HCT116 (cell line): ENCODE measurements around the gene COL18A1. TPM values are rescaled to one million over a fixed set of nuclear protein-coding genes. Genes with fewer than 3 reads are reported as not detected.

Experiments used
- ATAC-seq: fragments of 200-7000 bp; cut with Tn5 transposase; 2 replicates; pipeline ENCODE4 v1.9.1; 2020; ENCODE audit warnings: mild to moderate bottlenecking, moderate library complexity
- BruUV-seq: library from RNA; stranded (reverse); fragments of 400-500 nt; replicated peaks from 2 replicates; lab custom pipeline; 2021; lab: Mats Ljungman, UMichigan
- CTCF ChIA-PET: fragments of 300-600 bp; sonication (Branson Sonifier 250); formaldehyde crosslinking; loops from one replicate; lab custom pipeline; 2021; ENCODE audit warnings: antibody characterized with exemption; lab: Charles Lee
- POLR2A ChIA-PET: fragments of 300-600, 350-600 bp; sonication (Branson Sonifier 250); formaldehyde crosslinking; loops from one replicate; lab custom pipeline; 2021; ENCODE audit warnings: antibody characterized with exemption; lab: Charles Lee
- RAD21 ChIA-PET, 2 experiments: fragments of 300-600 bp; sonication (Branson Sonifier 250); formaldehyde crosslinking; loops; one replicate each; lab custom pipeline; 2023; ENCODE audit warnings: low total read pairs in 2 of 2; ENCODE audit not compliant: uncharacterized antibody in 2 of 2, unreplicated experiment in 2 of 2, low non-redundant PET in 1 of 2; lab: Charles Lee
- DNase-seq: peaks from one replicate; pipeline ENCODE4 v3.0.0-alpha.2; 2010; ENCODE audit warnings: low read depth, low spot score
- H2AFZ ChIP-seq: fragments of 200-600 bp; shearing (Covaris generic), sonication (generic); 2 replicates; pipeline ENCODE4 v1.6.1; 2017; ENCODE audit warnings: low read depth, mixed run types, mixed read lengths, antibody characterized with exemption, low read length; ENCODE audit not compliant: poor library complexity, severe bottlenecking
- H3K27ac ChIP-seq: 2 replicates; pipeline ENCODE4 v1.5.1; 2012; ENCODE audit warnings: low read depth, low read length
- H3K27me3 ChIP-seq: fragments of 200-600 bp; sonication (generic); 2 replicates; pipeline ENCODE4 v1.6.1; 2016; ENCODE audit warnings: mixed run types, low read length, mixed read lengths; ENCODE audit not compliant: insufficient read depth
- H3K36me3 ChIP-seq, 2 experiments: fragments of 200-500 bp in 1 of 2; fragments of 200-600 bp in 1 of 2; sonication (Bioruptor generic) in 1 of 2; sonication (generic) in 1 of 2; 2 replicates each; pipeline versions ENCODE4 v1.5.1 to v1.6.1; 2014 to 2016; ENCODE audit warnings: low read length in 2 of 2, inconsistent platforms in 1 of 2, mixed read lengths in 1 of 2, mixed run types in 1 of 2; ENCODE audit not compliant: insufficient read depth in 2 of 2, control insufficient read depth in 1 of 2
- H3K4me1 ChIP-seq, 2 experiments: fragments of 200-600 bp in 1 of 2; sonication (generic) in 1 of 2; 2 replicates each; pipeline versions ENCODE4 v1.5.1 to v1.6.1; 2012 to 2017; ENCODE audit warnings: low read length in 2 of 2, inconsistent platforms in 1 of 2, mild to moderate bottlenecking in 1 of 2, mixed read lengths in 1 of 2, mixed run types in 1 of 2, moderate library complexity in 1 of 2; ENCODE audit not compliant: insufficient read depth in 2 of 2, control insufficient read depth in 1 of 2
- H3K4me2 ChIP-seq: fragments of 200-600 bp; sonication (generic); 2 replicates; pipeline ENCODE4 v1.6.1; 2017; ENCODE audit warnings: mixed run types, low read length, mixed read lengths
- H3K4me3 ChIP-seq, 2 experiments: fragments of 200-600 bp in 1 of 2; sonication (generic) in 1 of 2; replicated peaks in 1 of 2; 2 replicates each; pipeline ENCODE4 v1.5.1; 2011 to 2016; ENCODE audit warnings: low read length in 2 of 2, control low read depth in 1 of 2, low read depth in 1 of 2, mild to moderate bottlenecking in 1 of 2, mixed read lengths in 1 of 2, mixed run types in 1 of 2
- H3K79me2 ChIP-seq: fragments of 200-600 bp; sonication (generic); 2 replicates; pipeline ENCODE4 v1.6.1; 2017; ENCODE audit warnings: mild to moderate bottlenecking, mixed run types, low read length, moderate library complexity, mixed read lengths; ENCODE audit not compliant: insufficient read depth
- H3K9ac ChIP-seq: fragments of 200-600 bp; sonication (generic); 2 replicates; pipeline ENCODE4 v1.6.1; 2016; ENCODE audit warnings: low read length, mixed read lengths
- H3K9me2 ChIP-seq: fragments of 200-600 bp; sonication (generic), shearing (Covaris generic); 2 replicates; pipeline ENCODE4 v1.6.1; 2017; ENCODE audit warnings: mixed run types, mild to moderate bottlenecking, moderate library complexity; ENCODE audit not compliant: insufficient read depth
- H3K9me3 ChIP-seq, 2 experiments: fragments of 200-500 bp in 1 of 2; fragments of 200-600 bp in 1 of 2; sonication (Bioruptor generic) in 1 of 2; sonication (generic) in 1 of 2; 2 replicates each; pipeline ENCODE4 v1.6.1; 2014 to 2017; ENCODE audit warnings: low read length in 2 of 2, mixed read lengths in 2 of 2, inconsistent platforms in 1 of 2, low read depth in 1 of 2, mild to moderate bottlenecking in 1 of 2, mixed run types in 1 of 2, moderate library complexity in 1 of 2; ENCODE audit not compliant: control insufficient read depth in 1 of 2, insufficient read depth in 1 of 2
- H4K20me1 ChIP-seq: fragments of 200-600 bp; sonication (generic), shearing (Covaris generic); 2 replicates; pipeline ENCODE4 v1.6.1; 2017; ENCODE audit warnings: mixed run types, mild to moderate bottlenecking, moderate library complexity; ENCODE audit not compliant: insufficient read depth
- EGR1 ChIP-seq: IDR thresholded peaks from 2 replicates; pipeline ENCODE4 v1.6.1; 2012; ENCODE audit warnings: low read depth
- ELF1 ChIP-seq: IDR thresholded peaks from 2 replicates; pipeline ENCODE4 v1.6.1; 2012; ENCODE audit warnings: low read depth, borderline replicate concordance
- EZH2phosphoT487 ChIP-seq: fragments of 200-600 bp; IDR thresholded peaks from 2 replicates; pipeline ENCODE4 v1.6.1; 2018; ENCODE audit warnings: antibody characterized with exemption, borderline replicate concordance
- FOSL1 ChIP-seq: IDR thresholded peaks from 2 replicates; pipeline ENCODE4 v1.6.1; 2012; ENCODE audit warnings: low read depth
- POLR2A ChIP-seq: IDR thresholded peaks from 2 replicates; pipeline ENCODE4 v1.7.0; 2011; ENCODE audit warnings: borderline replicate concordance; ENCODE audit not compliant: insufficient read depth, insufficient read length; ENCODE audit errors: extremely low read depth
- RAD21 ChIP-seq: IDR thresholded peaks from 2 replicates; pipeline ENCODE4 v1.6.1; 2012; ENCODE audit warnings: low read depth, mild to moderate bottlenecking
- SIN3A ChIP-seq: IDR thresholded peaks from 2 replicates; pipeline ENCODE4 v1.6.1; 2012; ENCODE audit warnings: low read depth
- SP1 ChIP-seq: IDR thresholded peaks from 2 replicates; pipeline ENCODE4 v1.6.1; 2012; ENCODE audit warnings: low read depth
- TCF7L2 ChIP-seq: IDR thresholded peaks from 2 replicates; pipeline ENCODE4 v1.7.0; 2011; ENCODE audit warnings: borderline replicate concordance, inconsistent platforms; ENCODE audit not compliant: insufficient read depth, insufficient read length; ENCODE audit errors: extremely low read depth
- YY1 ChIP-seq: IDR thresholded peaks from 2 replicates; pipeline ENCODE4 v1.6.1; 2011; ENCODE audit warnings: low read length, low read depth, moderate library complexity, mild to moderate bottlenecking; ENCODE audit not compliant: insufficient replicate concordance; ENCODE audit errors: extremely low read depth
- ZNF274 ChIP-seq: fragments of 200-500 bp; sonication (Bioruptor generic); IDR thresholded peaks from 2 replicates; pipeline ENCODE4 v1.6.1; 2014; ENCODE audit warnings: mild to moderate bottlenecking, low read depth, low read length, inconsistent platforms
- intact Hi-C: fragments of 100-400 bp; cut with micrococcal nuclease; formaldehyde crosslinking; loops from 2 replicates; pipeline ENCODE4 v1.10.0; 2022
- total RNA-seq: library from RNA; stranded (reverse); gene quantifications from one replicate; pipeline ENCODE4 v1.2.1, GENCODE V29; 2021; ENCODE audit not compliant: unreplicated experiment
- TF ChIP-seq, protein P1 (sequence below): IDR thresholded peaks from 2 replicates; pipeline ENCODE4 v1.6.1; 2012
- TF ChIP-seq, protein P2 (sequence below), 3 experiments: fragments of 200-600 bp in 1 of 3; sonication (generic) in 1 of 3; IDR thresholded peaks in 2 of 3; conservative IDR thresholded peaks in 1 of 3; 2 replicates each; pipeline ENCODE4 v1.5.1; 2012 to 2017; ENCODE audit warnings: low read depth in 2 of 3, low read length in 2 of 3, antibody characterized with exemption in 1 of 3, borderline replicate concordance in 1 of 3, control low read depth in 1 of 3, mild to moderate bottlenecking in 1 of 3, mixed read lengths in 1 of 3, mixed run types in 1 of 3, moderate library complexity in 1 of 3; ENCODE audit not compliant: insufficient read depth in 1 of 3
- TF ChIP-seq, protein P3 (sequence below): IDR thresholded peaks from 2 replicates; pipeline ENCODE4 v1.6.1; 2012; ENCODE audit warnings: low read depth

Gene COL18A1
- total RNA-seq, 1 experiment from 2014 or later, result 59.5 TPM

DNA sequence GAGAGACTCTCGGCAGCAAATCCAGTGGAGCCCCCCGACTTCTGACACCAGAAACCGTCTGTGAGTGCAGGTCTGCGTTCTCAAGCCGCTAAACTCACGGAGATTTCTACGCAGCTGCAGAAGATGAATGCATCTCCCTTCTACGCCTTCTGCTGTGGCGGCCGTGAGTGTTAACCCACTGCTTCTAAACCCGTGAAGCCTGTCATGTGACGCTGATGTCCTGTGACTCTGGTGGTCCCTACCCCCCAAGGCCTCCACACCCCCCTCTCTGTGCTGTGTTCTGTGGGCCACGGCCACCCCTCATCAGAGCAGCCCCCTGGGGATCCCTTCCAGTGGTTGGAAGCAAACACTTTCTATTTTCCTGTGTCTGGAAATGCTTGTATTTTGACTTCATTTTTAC lies 33.9 kb upstream of the COL18A1 start:
- TF ChIP-seq, protein P1, sequence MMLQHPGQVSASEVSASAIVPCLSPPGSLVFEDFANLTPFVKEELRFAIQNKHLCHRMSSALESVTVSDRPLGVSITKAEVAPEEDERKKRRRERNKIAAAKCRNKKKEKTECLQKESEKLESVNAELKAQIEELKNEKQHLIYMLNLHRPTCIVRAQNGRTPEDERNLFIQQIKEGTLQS, result no peak
- TF ChIP-seq ZNF274 (no peak), TCF7L2 (no peak), EZH2phosphoT487 (no peak), SP1 (no peak), SIN3A (no peak), RAD21 (no peak), YY1 (no peak), FOSL1 (no peak), POLR2A (no peak), ELF1 (no peak), EGR1 (no peak)
- TF ChIP-seq, protein P2, sequence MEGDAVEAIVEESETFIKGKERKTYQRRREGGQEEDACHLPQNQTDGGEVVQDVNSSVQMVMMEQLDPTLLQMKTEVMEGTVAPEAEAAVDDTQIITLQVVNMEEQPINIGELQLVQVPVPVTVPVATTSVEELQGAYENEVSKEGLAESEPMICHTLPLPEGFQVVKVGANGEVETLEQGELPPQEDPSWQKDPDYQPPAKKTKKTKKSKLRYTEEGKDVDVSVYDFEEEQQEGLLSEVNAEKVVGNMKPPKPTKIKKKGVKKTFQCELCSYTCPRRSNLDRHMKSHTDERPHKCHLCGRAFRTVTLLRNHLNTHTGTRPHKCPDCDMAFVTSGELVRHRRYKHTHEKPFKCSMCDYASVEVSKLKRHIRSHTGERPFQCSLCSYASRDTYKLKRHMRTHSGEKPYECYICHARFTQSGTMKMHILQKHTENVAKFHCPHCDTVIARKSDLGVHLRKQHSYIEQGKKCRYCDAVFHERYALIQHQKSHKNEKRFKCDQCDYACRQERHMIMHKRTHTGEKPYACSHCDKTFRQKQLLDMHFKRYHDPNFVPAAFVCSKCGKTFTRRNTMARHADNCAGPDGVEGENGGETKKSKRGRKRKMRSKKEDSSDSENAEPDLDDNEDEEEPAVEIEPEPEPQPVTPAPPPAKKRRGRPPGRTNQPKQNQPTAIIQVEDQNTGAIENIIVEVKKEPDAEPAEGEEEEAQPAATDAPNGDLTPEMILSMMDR (IDR thresholded peaks at IDR 0.05 in 2 of 3, conservative IDR thresholded peaks at IDR 0.05 in 1 of 3; ENCODE audit: borderline replicate concordance in 1 of 3, insufficient read depth in 1 of 3, low read depth in 2 of 3, low read length in 2 of 3), result no peak
- TF ChIP-seq, protein P3, sequence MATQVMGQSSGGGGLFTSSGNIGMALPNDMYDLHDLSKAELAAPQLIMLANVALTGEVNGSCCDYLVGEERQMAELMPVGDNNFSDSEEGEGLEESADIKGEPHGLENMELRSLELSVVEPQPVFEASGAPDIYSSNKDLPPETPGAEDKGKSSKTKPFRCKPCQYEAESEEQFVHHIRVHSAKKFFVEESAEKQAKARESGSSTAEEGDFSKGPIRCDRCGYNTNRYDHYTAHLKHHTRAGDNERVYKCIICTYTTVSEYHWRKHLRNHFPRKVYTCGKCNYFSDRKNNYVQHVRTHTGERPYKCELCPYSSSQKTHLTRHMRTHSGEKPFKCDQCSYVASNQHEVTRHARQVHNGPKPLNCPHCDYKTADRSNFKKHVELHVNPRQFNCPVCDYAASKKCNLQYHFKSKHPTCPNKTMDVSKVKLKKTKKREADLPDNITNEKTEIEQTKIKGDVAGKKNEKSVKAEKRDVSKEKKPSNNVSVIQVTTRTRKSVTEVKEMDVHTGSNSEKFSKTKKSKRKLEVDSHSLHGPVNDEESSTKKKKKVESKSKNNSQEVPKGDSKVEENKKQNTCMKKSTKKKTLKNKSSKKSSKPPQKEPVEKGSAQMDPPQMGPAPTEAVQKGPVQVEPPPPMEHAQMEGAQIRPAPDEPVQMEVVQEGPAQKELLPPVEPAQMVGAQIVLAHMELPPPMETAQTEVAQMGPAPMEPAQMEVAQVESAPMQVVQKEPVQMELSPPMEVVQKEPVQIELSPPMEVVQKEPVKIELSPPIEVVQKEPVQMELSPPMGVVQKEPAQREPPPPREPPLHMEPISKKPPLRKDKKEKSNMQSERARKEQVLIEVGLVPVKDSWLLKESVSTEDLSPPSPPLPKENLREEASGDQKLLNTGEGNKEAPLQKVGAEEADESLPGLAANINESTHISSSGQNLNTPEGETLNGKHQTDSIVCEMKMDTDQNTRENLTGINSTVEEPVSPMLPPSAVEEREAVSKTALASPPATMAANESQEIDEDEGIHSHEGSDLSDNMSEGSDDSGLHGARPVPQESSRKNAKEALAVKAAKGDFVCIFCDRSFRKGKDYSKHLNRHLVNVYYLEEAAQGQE, result no peak
- Histone ChIP-seq H3K79me2 (no peaks in the 10 kb centered on the region), H3K9me2 (no peaks in the 10 kb centered on the region), H3K27ac (no peak overlapping the region), H4K20me1 (no peaks in the 10 kb centered on the region), H3K4me2 (no peak overlapping the region), H3K9me3 (no peaks in the 10 kb centered on the region), H3K4me3 (no peak overlapping the region), H3K4me1 (peaks cover 16 to 25% of the 10 kb centered on the region in 2 experiments), H3K36me3 (no peaks in the 10 kb centered on the region), H3K9ac (no peak overlapping the region), H2AFZ (no peak overlapping the region), H3K27me3 (no peaks in the 10 kb centered on the region)
- intact Hi-C loops, result no loop called here
- RAD21 ChIA-PET, result no interaction called here
- ATAC-seq (no peak), DNase-seq (no peak)
- CTCF ChIA-PET, result no interaction called here
- POLR2A ChIA-PET, result no interaction called here
- BruUV-seq, result no TSS peak
